IMR-90 (cell line): ENCODE data around the gene SLC16A4. TPM values are rescaled to one million over a fixed set of nuclear protein-coding genes. Genes with fewer than 3 reads are reported as not detected.

ENCODE experiments used
- ATAC-seq: fragments of 200-7000 bp; cut with Tn5 transposase; 2 replicates; pipeline ENCODE4 v1.9.1; 2020; ENCODE audit warnings: low read depth, mild to moderate bottlenecking, moderate library complexity
- BruUV-seq: library from RNA; stranded (reverse); fragments of 400-500 nt; replicated peaks from 2 replicates; lab custom pipeline; 2021; lab: Mats Ljungman, UMichigan
- CTCF ChIA-PET: fragments of 300-600 bp; formaldehyde crosslinking; extraction: SDS; loops from one replicate; lab custom pipeline; 2021; ENCODE audit warnings: antibody characterized with exemption; lab: Yijun Ruan, JAX
- POLR2A ChIA-PET: fragments of 300-600 bp; sonication (Branson Sonifier 250); formaldehyde crosslinking; loops from one replicate; lab custom pipeline; 2022; ENCODE audit warnings: antibody characterized with exemption; ENCODE audit not compliant: unreplicated experiment; lab: Charles Lee
- DNase-seq: peaks from one replicate; pipeline ENCODE4 v3.0.0; 2013
- H2AFZ ChIP-seq: replicated peaks from 2 replicates; pipeline ENCODE3; 2013; ENCODE audit warnings: low read length, mild to moderate bottlenecking; ENCODE audit not compliant: poor library complexity
- H2AK5ac ChIP-seq: 2 replicates; pipeline ENCODE4 v1.6.1; 2013; ENCODE audit warnings: low read depth, low read length, inconsistent platforms
- H2AK9ac ChIP-seq: replicated peaks from 2 replicates; pipeline ENCODE3; 2013; ENCODE audit warnings: mild to moderate bottlenecking, low read depth, low read length, moderate library complexity; ENCODE audit not compliant: poor library complexity
- H2BK120ac ChIP-seq: 2 replicates; pipeline ENCODE4 v1.6.1; 2013; ENCODE audit warnings: low read depth, low read length, inconsistent platforms
- H2BK15ac ChIP-seq: 3 replicates; pipeline ENCODE4 v1.6.1; 2013; ENCODE audit warnings: low read depth, low read length, inconsistent platforms
- H2BK20ac ChIP-seq: 2 replicates; pipeline ENCODE4 v1.6.1; 2013; ENCODE audit warnings: low read depth, mild to moderate bottlenecking, inconsistent platforms, low read length, moderate library complexity
- H2BK5ac ChIP-seq: 2 replicates; pipeline ENCODE4 v1.6.1; 2013; ENCODE audit warnings: mild to moderate bottlenecking, low read depth, low read length, inconsistent platforms; ENCODE audit not compliant: poor library complexity, severe bottlenecking
- H3K14ac ChIP-seq: replicated peaks from 2 replicates; pipeline ENCODE4 v1.6.1; 2013; ENCODE audit warnings: low read depth, low read length, inconsistent platforms
- H3K18ac ChIP-seq: 2 replicates; pipeline ENCODE4 v1.6.1; 2013; ENCODE audit warnings: low read depth, low read length, control low read depth
- H3K23ac ChIP-seq: 2 replicates; pipeline ENCODE4 v1.6.1; 2013; ENCODE audit warnings: low read depth, low read length, inconsistent platforms
- H3K27ac ChIP-seq: 2 replicates; pipeline ENCODE4 v1.5.1; 2013; ENCODE audit warnings: mild to moderate bottlenecking, control low read depth, low read length; ENCODE audit not compliant: insufficient read depth
- H3K27me3 ChIP-seq: 2 replicates; pipeline ENCODE4 v1.6.1; 2013; ENCODE audit warnings: low read length; ENCODE audit not compliant: control insufficient read depth, insufficient read depth
- H3K36me3 ChIP-seq: 2 replicates; pipeline ENCODE4 v1.6.1; 2013; ENCODE audit warnings: low read length, mixed read lengths; ENCODE audit not compliant: control insufficient read depth, insufficient read depth
- H3K4ac ChIP-seq: 2 replicates; pipeline ENCODE4 v1.6.1; 2013; ENCODE audit warnings: low read depth, low read length, inconsistent platforms
- H3K4me1 ChIP-seq: 2 replicates; pipeline ENCODE4 v1.6.1; 2013; ENCODE audit warnings: low read length, mixed read lengths; ENCODE audit not compliant: control insufficient read depth, insufficient read depth
- H3K4me2 ChIP-seq: 2 replicates; pipeline ENCODE4 v1.6.1; 2013; ENCODE audit warnings: low read depth, mild to moderate bottlenecking, control low read depth, low read length, moderate library complexity
- H3K4me3 ChIP-seq: 2 replicates; pipeline ENCODE4 v1.5.1; 2013; ENCODE audit warnings: low read depth, mild to moderate bottlenecking, control low read depth, low read length, moderate library complexity; ENCODE audit not compliant: insufficient read depth
- H3K56ac ChIP-seq: 2 replicates; pipeline ENCODE4 v1.6.1; 2013; ENCODE audit warnings: low read length, inconsistent platforms; ENCODE audit not compliant: insufficient read depth; ENCODE audit errors: extremely low read depth
- H3K79me1 ChIP-seq, 2 experiments: 2 replicates each; pipeline ENCODE4 v1.6.1; 2013; ENCODE audit warnings: low read length in 2 of 2, inconsistent platforms in 1 of 2, low read depth in 1 of 2
- H3K9ac ChIP-seq: 2 replicates; pipeline ENCODE4 v1.6.1; 2013; ENCODE audit warnings: low read depth, low read length, control low read depth
- H3K9me1 ChIP-seq: 2 replicates; pipeline ENCODE4 v1.6.1; 2013; ENCODE audit warnings: low read length, inconsistent platforms; ENCODE audit not compliant: insufficient read depth
- H3K9me3 ChIP-seq: 2 replicates; pipeline ENCODE4 v1.6.1; 2013; ENCODE audit warnings: low read length; ENCODE audit not compliant: control insufficient read depth, insufficient read depth
- H4K20me1 ChIP-seq: 2 replicates; pipeline ENCODE4 v1.6.1; 2013; ENCODE audit warnings: low read length, inconsistent platforms; ENCODE audit not compliant: insufficient read depth
- H4K5ac ChIP-seq: 2 replicates; pipeline ENCODE4 v1.6.1; 2013; ENCODE audit warnings: mild to moderate bottlenecking, low read depth, low read length, control low read depth
- H4K8ac ChIP-seq, 2 experiments: 2 replicates each; pipeline ENCODE4 v1.6.1; 2013; ENCODE audit warnings: low read depth in 2 of 2, low read length in 2 of 2, control low read depth in 1 of 2, inconsistent platforms in 1 of 2
- H4K91ac ChIP-seq: 2 replicates; pipeline ENCODE4 v1.6.1; 2013; ENCODE audit warnings: low read depth, low read length, inconsistent platforms; ENCODE audit not compliant: insufficient read depth
- CEBPB ChIP-seq: IDR thresholded peaks from 2 replicates; pipeline ENCODE4 v1.6.1; 2012; ENCODE audit warnings: low read depth, low read length, improper control_type of control experiment
- MAFK ChIP-seq: IDR thresholded peaks from 2 replicates; pipeline ENCODE4 v1.6.1; 2012; ENCODE audit warnings: low read depth, low read length, improper control_type of control experiment
- MAZ ChIP-seq: IDR thresholded peaks from 2 replicates; pipeline ENCODE4 v1.6.1; 2012; ENCODE audit warnings: low read depth, mild to moderate bottlenecking, low read length, improper control_type of control experiment, moderate library complexity, borderline replicate concordance
- NFE2L2 ChIP-seq: fragments of 150-350 bp; IDR thresholded peaks from 2 replicates; pipeline ENCODE4 v1.6.1; 2016; ENCODE audit warnings: low read depth, mild to moderate bottlenecking, low read length
- POLR2A ChIP-seq: IDR thresholded peaks from 2 replicates; pipeline ENCODE4 v1.6.1; 2012; ENCODE audit warnings: mild to moderate bottlenecking, low read depth, low read length
- RFX5 ChIP-seq: IDR thresholded peaks from 2 replicates; pipeline ENCODE4 v1.8.0; 2012; ENCODE audit warnings: low read depth, mild to moderate bottlenecking, low read length, moderate library complexity
- SMC3 ChIP-seq: fragments of 150-350 bp; IDR thresholded peaks from 2 replicates; pipeline ENCODE4 v1.6.1; 2016; ENCODE audit warnings: low read depth, mild to moderate bottlenecking, antibody characterized with exemption, low read length, moderate library complexity
- WGBS, 2 experiments: methylation state at CpG; one replicate each; pipeline versions ENCODE4 v1.1.5 to v1.1.7; 2013; ENCODE audit warnings: missing lambda C conversion rate in 2 of 2; ENCODE audit not compliant: insufficient read length in 1 of 2; ENCODE audit errors: extremely low coverage in 2 of 2; 5-methylcytosine and 5-hydroxymethylcytosine counted together
- dilution Hi-C: fragments of 300-500 bp; cut with HindIII; formaldehyde crosslinking; loops from one replicate; pipeline ENCODE4 v1.14.3; 2018; ENCODE audit warnings: low sequenced_read_pairs; ENCODE audit not compliant: unreplicated experiment
- in situ Hi-C: fragments of 300-500 bp; cut with MboI; formaldehyde crosslinking; loops from 3 replicates; pipeline ENCODE4 v1.14.3; 2019; ENCODE audit warnings: low sequenced_read_pairs, inconsistent platforms, mixed read lengths
- intact Hi-C: fragments of 100-400 bp; cut with micrococcal nuclease; formaldehyde crosslinking; loops from 2 replicates; pipeline ENCODE4 v1.10.0; 2022
- polyA plus RNA-seq, 3 experiments: library from polyadenylated mRNA; depleted of rRNA; stranded (reverse); fragments of >200 nt; gene quantifications; 2 replicates each; pipeline ENCODE4 v1.2.3, GENCODE V29; 2012; ENCODE audit warnings: low replicate concordance in 1 of 3
- total RNA-seq: library from RNA; depleted of rRNA; stranded (reverse); fragments of >200 nt; gene quantifications from 2 replicates; pipeline ENCODE4 v1.2.3, GENCODE V29; 2012
- TF ChIP-seq, protein P1 (sequence below): conservative IDR thresholded peaks from 2 replicates; pipeline ENCODE4 v1.5.1; 2012; ENCODE audit warnings: mild to moderate bottlenecking, low read depth, low read length, improper control_type of control experiment
- TF ChIP-seq, protein P2 (sequence below): fragments of 150-350 bp; IDR thresholded peaks from 2 replicates; pipeline ENCODE4 v1.6.1; 2017; ENCODE audit warnings: mild to moderate bottlenecking, antibody characterized with exemption, low read length, low read depth

The SLC16A4 gene
- total and polyA plus RNA-seq, 2 of the 4 experiments (the other 2 are of a cell fraction), result 27.7 to 65.2 TPM

DNA sequence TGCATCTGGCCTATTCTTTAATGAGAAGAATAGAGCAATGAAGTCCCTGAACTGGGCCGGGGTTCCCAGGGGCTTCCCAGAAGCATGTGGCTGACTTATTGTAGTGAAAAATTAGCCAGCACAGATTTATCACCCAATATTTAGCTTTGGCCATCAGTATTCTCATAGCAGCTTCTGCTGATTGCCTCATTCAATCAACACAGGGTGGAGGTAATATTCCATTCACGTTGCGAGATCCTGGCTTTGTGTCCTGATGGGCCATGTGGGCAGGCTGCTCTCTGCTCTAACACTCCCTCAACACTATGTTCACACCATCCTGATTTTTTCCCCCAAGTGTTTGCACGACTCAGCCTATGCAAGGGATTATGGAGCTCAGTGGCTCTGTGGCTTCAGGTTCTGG lies 38.1 kb upstream of the SLC16A4 start:
- Histone ChIP-seq H3K9me3 (no peaks in the 10 kb centered on the region), H3K18ac (no peak overlapping the region), H3K4ac (no peak overlapping the region), H2AK9ac (no peak overlapping the region), H3K36me3 (no peaks in the 10 kb centered on the region), H2BK5ac (no peak overlapping the region), H2AFZ (no peak overlapping the region), H3K4me3 (no peak overlapping the region), H2BK15ac (no peak overlapping the region), H2BK120ac (no peak overlapping the region), H2BK20ac (no peak overlapping the region), H4K91ac (no peak overlapping the region), H4K5ac (no peak overlapping the region), H3K23ac (no peak overlapping the region), H3K4me1 (peaks cover 2% of the 10 kb centered on the region; the same call in 1 of the 2 replicates), H3K79me1 (no peaks in the 10 kb centered on the region), H3K27me3 (peaks cover 48% of the 10 kb centered on the region), H2AK5ac (no peak overlapping the region), H3K4me2 (no peak overlapping the region), H4K20me1 (no peaks in the 10 kb centered on the region), H4K8ac (no peak overlapping the region), H3K14ac (no peak overlapping the region), H3K9me1 (no peaks in the 10 kb centered on the region), H3K9ac (no peak overlapping the region), H3K56ac (no peak overlapping the region), H3K27ac (no peak overlapping the region)
- intact Hi-C loops, result no loop called here
- ATAC-seq, result no peak
- BruUV-seq, result no TSS peak
- in situ Hi-C loops, result no loop called here
- ChIA-PET CTCF (no interaction called here), POLR2A (no interaction called here)
- no CpG with 5 or more reads among the region's 4 CpGs for WGBS, 2 experiments
- dilution Hi-C loops, result no loop called here
- TF ChIP-seq SMC3, result no peak
- TF ChIP-seq CEBPB, result no peak
- TF ChIP-seq, protein P1, sequence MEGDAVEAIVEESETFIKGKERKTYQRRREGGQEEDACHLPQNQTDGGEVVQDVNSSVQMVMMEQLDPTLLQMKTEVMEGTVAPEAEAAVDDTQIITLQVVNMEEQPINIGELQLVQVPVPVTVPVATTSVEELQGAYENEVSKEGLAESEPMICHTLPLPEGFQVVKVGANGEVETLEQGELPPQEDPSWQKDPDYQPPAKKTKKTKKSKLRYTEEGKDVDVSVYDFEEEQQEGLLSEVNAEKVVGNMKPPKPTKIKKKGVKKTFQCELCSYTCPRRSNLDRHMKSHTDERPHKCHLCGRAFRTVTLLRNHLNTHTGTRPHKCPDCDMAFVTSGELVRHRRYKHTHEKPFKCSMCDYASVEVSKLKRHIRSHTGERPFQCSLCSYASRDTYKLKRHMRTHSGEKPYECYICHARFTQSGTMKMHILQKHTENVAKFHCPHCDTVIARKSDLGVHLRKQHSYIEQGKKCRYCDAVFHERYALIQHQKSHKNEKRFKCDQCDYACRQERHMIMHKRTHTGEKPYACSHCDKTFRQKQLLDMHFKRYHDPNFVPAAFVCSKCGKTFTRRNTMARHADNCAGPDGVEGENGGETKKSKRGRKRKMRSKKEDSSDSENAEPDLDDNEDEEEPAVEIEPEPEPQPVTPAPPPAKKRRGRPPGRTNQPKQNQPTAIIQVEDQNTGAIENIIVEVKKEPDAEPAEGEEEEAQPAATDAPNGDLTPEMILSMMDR, result no peak
- no peak for TF ChIP-seq MAFK
- no peak for TF ChIP-seq NFE2L2
- TF ChIP-seq RFX5, result no peak
- TF ChIP-seq, protein P2, sequence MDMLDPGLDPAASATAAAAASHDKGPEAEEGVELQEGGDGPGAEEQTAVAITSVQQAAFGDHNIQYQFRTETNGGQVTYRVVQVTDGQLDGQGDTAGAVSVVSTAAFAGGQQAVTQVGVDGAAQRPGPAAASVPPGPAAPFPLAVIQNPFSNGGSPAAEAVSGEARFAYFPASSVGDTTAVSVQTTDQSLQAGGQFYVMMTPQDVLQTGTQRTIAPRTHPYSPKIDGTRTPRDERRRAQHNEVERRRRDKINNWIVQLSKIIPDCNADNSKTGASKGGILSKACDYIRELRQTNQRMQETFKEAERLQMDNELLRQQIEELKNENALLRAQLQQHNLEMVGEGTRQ, result no peak
- no peak for TF ChIP-seq POLR2A
- TF ChIP-seq MAZ, result no peak
- DNase-seq, result no peak
